ENCODE results near the gene ARHGEF40. TPM values are rescaled to one million over a fixed set of nuclear protein-coding genes. Genes with fewer than 3 reads are reported as not detected.

ARHGEF40 gene
- total RNA-seq, 4 donors from 2014 or later, result 18.6 to 37.6 (median 26.8) TPM

DNA sequence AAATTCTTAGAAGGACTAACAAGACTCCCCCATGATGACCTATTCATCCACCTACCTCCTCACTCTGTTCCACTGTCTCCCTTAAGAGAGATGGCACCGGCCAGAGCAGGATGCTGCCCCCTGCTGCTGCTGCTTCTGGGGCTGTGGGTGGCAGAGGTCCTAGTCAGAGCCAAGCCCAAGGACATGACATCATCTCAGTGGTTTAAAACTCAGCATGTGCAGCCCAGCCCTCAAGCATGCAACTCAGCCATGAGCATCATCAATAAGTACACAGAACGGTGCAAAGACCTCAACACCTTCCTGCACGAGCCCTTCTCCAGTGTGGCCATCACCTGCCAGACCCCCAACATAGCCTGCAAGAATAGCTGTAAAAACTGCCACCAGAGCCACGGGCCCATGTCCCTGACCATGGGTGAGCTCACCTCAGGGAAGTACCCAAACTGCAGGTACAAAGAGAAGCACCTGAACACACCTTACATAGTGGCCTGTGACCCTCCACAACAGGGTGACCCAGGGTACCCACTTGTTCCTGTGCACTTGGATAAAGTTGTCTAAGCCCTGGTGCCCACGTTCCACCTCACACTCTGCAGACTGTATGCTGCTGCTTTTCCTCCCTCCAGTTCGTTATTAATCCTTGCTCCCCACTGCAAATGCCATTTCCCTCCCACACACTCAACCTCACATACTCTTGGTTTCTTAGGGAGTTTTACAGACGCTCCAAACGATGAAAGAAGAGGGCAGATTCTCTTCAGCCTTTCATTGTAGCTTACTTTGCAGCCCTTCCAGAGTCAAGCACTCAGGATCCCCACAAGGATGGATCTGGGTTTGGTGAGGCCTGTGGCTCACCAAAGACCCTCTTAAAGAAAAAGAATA, 12.1 kb upstream of the ARHGEF40 start, which contains the start of gene RNASE8:
TSS of gene RNASE8 (plus strand) at position 20 of the 873 bp plus-strand sequence. CDS start at position 91, 71 bp downstream.
- ATAC-seq, result no peak
- 42 to 47% methylated on average over 3 to 4 of the region's 8 CpGs for WGBS, 2 donors (ENCODE audit: low coverage in 1 of 2)
- TF ChIP-seq EP300 (IDR thresholded peaks at IDR 0.05) (no peak), POLR2A (IDR thresholded peaks at IDR 0.05) (no peak), POLR2AphosphoS5 (IDR thresholded peaks at IDR 0.05) (no peak)
- TF ChIP-seq, protein P1, sequence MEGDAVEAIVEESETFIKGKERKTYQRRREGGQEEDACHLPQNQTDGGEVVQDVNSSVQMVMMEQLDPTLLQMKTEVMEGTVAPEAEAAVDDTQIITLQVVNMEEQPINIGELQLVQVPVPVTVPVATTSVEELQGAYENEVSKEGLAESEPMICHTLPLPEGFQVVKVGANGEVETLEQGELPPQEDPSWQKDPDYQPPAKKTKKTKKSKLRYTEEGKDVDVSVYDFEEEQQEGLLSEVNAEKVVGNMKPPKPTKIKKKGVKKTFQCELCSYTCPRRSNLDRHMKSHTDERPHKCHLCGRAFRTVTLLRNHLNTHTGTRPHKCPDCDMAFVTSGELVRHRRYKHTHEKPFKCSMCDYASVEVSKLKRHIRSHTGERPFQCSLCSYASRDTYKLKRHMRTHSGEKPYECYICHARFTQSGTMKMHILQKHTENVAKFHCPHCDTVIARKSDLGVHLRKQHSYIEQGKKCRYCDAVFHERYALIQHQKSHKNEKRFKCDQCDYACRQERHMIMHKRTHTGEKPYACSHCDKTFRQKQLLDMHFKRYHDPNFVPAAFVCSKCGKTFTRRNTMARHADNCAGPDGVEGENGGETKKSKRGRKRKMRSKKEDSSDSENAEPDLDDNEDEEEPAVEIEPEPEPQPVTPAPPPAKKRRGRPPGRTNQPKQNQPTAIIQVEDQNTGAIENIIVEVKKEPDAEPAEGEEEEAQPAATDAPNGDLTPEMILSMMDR (IDR thresholded peaks at IDR 0.05), result no peak
- Histone ChIP-seq H3K4me3 (no peak within 1 kb of the TSS), H3K36me3 (no peaks in the 10 kb centered on the region), H3K27me3 (no peaks in the 10 kb centered on the region), H3K9me3 (no peaks in the 10 kb centered on the region), H3K4me1 (no peaks in the 10 kb centered on the region), H3K27ac (no peak within 1 kb of the TSS)

DNA sequence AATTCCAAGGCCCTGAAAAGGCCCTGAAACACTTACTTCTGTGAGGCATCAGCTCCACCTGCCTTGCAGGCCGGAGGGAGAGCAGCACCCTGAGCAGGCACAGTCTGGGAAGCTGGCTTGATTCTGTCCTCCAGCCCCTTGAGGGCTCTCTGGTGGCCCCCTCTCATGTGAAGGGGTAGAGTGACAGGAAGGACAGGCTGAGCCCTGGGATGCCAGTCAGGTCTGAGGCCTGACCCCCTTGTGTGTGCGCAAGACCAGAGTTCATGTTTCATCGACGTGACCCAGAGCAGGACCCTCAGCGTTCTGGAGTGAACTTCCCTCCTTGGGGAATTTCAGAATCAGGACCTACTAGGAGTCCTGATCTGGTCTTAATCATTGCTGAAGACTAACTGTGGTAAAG, 11.2 kb upstream of the ARHGEF40 start:
- H3K9me3 ChIP-seq, result no peaks in the 10 kb centered on the region
- no peak for TF ChIP-seq EP300 (IDR thresholded peaks at IDR 0.05)
- TF ChIP-seq, protein P1 (IDR thresholded peaks at IDR 0.05), result no peak
- no peaks in the 10 kb centered on the region for H3K36me3 ChIP-seq
- WGBS, 2 donors (ENCODE audit: low coverage in 1 of 2), result 80% methylated on average over 1 of the region's 5 CpGs; no CpG with 5 or more reads in 1 of the 2 donors
- H3K4me1 ChIP-seq, result peaks cover 0 to 6% (median 0%) of the 10 kb centered on the region in 3 donors
- no peak for ATAC-seq
- no peak overlapping the region for H3K4me3 ChIP-seq
- no peaks in the 10 kb centered on the region for H3K27me3 ChIP-seq
- H3K27ac ChIP-seq, result no peak overlapping the region

DNA sequence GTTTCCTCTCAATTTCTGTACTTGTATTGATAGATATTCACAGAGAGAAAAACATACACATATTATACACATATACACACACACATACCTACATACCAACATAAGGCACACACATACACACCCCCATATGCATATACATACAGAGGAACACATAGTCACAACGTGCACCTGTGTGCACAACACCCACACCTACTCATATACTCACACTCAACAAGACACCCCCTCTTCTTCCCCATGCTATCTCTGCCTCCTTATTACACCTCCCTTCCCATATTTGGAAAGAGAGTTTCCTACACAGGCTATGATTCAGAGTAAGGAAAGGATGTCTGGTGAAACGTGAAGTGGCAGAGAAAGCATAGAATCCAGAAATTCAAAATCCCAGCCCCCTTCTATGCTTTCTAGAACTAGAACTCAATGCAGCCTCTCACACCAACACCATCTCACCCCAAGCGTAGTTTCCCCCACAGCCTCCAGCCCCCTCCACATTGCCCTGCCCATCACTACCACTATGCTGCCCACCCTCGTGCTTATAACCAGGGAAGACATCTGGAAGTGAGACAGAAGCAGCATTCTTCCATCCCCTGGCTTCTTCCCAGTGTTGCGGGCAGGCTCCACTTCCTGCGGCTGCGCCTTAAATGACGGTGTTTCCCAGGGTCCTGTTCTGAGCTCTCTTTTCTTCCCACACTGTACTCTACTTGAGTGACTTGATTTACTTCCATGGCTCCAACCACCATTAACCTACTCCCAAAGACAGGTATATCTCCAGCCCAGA, 10.1 kb upstream of the ARHGEF40 start:
- Histone ChIP-seq H3K27me3 (no peaks in the 10 kb centered on the region), H3K4me1 (peaks cover 0 to 6% (median 0%) of the 10 kb centered on the region in 3 donors), H3K9me3 (no peaks in the 10 kb centered on the region), H3K27ac (no peak overlapping the region), H3K36me3 (no peaks in the 10 kb centered on the region), H3K4me3 (no peak overlapping the region)
- ATAC-seq, result no peak
- no peak for TF ChIP-seq POLR2A (IDR thresholded peaks at IDR 0.05)
- TF ChIP-seq, protein P1 (IDR thresholded peaks at IDR 0.05), result no peak
- TF ChIP-seq EP300 (IDR thresholded peaks at IDR 0.05), result no peak
- no peak for TF ChIP-seq POLR2AphosphoS5 (IDR thresholded peaks at IDR 0.05)
- 66 to 73% methylated on average over 4 to 8 of the region's 8 CpGs for WGBS, 2 donors (ENCODE audit: low coverage in 1 of 2)

DNA sequence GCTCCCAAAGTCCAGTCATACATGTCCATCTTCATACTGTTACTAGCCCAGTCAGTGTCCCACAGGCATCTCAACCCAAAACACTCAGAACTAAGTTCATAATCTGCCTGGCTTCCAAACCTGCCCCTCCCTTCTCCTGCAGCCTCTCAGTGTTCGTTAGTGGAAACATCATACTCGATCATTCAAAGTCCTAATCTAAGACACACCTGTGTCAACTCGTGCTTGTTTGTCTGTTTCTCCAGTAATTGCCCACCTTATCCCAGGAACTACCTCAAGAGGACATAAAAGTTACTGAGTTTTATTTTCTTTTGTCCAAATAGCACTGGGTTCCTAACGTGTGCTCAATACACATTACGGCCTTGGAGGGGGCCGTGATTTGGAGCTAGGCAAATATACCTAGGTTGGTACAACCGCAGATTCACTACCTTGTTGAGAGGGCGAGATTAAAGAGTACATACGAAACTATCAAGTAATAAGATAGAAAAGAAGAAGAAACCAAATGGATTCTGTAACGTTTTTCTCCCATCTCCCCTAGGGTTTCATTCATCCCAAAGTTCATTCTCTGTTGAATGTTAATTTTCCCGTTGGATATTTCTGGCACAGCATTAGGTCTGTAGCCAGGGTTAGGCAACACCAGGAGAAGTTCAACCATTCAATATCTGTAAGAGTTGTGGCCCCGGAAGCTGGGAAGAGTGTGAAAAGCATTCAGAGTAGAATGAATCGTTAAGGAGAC, 9.3 kb upstream of the ARHGEF40 start:
- Histone ChIP-seq H3K36me3 (no peaks in the 10 kb centered on the region), H3K4me1 (peaks cover 0 to 6% (median 0%) of the 10 kb centered on the region in 3 donors), H3K27me3 (no peaks in the 10 kb centered on the region), H3K9me3 (no peaks in the 10 kb centered on the region), H3K27ac (no peak overlapping the region), H3K4me3 (no peak overlapping the region)
- TF ChIP-seq EP300 (IDR thresholded peaks at IDR 0.05) (no peak), POLR2AphosphoS5 (IDR thresholded peaks at IDR 0.05) (no peak), POLR2A (IDR thresholded peaks at IDR 0.05) (no peak)
- TF ChIP-seq, protein P1 (IDR thresholded peaks at IDR 0.05), result no peak
- 70 to 73% methylated on average over 7 to 13 of the region's 13 CpGs for WGBS, 2 donors (ENCODE audit: low coverage in 1 of 2)
- ATAC-seq, result no peak

All from gastroesophageal sphincter (tissue), 4 donors.